ENCODE results near the gene TSR3.

The TSR3 gene

DNA sequence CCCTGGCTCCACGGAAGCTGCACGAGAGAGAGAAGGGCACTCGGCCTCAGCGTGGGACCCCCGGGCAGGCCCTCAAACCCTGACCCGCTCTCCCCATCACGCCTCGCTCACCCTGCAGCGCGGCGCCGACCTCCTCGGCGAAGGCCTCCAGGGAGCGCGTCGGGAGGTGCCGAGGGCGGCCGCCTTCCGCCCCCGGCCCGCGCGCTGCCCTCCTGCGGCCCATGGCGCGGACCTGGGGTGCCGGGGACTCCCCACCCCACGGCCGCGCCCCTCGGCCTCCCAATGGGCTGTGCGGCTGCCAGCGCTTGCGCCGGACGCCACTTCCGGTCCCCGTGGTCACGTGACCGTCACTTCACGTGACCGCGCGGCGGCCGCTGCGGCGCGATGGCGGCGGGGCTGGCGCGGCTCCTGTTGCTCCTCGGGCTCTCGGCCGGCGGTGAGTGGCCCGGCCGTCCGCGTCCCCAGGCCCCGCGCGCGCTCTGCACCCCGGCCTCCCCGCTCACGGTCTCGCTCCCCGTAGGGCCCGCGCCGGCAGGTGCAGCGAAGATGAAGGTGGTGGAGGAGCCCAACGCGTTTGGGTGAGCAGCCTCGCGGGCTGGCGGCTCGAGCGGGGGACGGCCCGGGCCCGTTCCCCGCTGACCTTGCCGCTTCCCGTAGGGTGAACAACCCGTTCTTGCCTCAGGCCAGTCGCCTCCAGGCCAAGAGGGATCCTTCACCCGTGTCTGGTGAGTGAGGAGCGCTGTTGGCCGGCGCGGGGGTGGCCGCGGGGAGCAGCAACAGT is at the start of gene TSR3, which contains the start of gene GNPTG:
TSS of gene TSR3 (minus strand) at position 297 of the 781 bp plus-strand sequence. CDS start at position 223, 74 bp downstream.
TSS of gene GNPTG (plus strand) at position 350 of the 781 bp plus-strand sequence. CDS start at position 385, 35 bp downstream.
- DNase-seq, result peak; percentile 71

DNA sequence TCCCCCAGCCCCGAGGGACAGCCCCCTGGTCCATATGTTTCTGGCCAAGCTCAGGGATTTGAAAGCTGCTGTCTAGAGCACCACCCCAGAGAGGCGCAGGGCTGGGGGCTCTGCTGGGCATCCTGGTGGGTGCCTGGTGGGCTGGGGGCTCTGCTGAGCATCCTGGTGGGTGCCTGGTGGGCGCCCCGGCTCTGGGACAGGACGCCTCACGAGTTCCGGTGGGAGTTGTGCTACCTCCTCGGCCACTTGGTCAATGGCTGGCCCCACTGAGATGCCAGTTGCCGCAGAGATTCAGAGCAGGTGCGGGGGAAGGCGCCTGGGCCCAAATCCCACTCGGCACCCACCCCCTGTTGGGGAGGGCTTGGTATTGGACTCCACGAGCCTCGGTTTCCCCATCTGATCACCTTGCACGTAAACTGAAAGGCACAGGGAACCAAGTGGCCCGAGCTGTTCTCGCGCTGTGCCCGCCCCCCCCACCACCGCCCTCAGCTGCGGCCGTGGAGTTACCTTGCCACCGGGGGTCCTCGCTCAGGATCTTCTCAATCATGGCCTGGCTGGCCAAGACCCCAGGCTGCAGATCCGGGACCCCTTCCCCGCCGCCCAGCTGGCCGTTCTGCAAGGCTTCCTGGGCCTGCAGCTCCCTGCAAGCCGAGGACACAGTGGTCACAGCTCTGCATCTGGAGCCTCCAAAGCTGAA is 49.5 kb upstream of the TSR3 start:
- DNase-seq, result no peak

DNA sequence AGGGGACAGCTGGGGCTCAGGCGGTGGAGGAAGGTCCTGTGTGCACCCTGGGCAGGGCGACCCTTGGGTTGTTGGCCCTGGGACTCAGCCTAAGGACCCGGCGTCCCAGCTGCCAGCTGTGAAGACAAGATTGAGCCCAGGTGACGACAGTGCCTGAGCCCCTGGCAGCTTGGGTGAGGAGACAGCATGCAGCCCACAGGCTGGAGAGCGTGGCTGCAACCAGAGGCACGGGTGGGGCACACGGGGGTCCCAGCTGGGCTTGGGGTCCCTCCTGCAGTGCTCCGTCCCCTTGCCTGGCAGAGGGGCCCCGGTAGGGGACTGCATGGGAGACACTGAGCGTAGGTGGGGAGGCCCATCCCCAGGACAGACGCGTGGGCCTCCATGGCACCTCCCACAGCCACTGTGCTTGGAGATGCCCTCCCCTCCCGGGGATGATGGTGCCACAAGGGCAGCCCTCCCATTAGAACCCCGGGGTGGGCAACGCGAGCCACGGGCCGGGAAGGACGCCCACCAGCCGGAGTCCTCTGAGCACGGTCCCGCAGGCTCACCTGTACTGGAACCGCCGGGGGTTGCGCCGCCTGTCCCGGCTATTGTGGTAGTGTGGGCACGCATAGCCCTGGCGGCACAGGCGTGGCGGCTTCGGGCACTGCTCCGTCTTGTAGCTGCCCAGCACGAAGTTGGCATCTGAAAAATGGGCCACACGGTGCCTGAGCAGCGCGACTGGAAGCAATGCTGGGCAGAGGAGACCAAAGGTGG is 47.3 kb upstream of the TSR3 start:
- no peak for DNase-seq

DNA sequence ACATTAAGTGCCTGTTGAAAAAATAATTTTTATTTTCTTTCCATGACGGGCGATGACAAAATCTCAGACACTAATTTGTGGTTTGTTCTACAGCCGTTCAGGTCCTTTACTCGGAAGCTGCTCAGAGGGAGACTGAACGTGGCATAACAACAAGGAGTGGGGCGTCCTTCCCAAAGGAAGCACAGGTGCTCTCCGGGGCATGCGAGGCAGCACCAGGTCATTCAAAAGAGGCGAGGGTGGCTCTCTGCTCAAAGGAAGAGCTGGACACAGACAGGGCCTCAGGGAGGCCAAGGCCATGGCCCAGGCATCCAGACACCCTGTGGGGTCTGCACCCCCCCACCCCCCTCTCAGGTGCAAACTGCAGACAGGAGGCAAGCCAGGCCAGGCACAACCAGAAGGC is 46.7 kb upstream of the TSR3 start:
- no peak for DNase-seq

DNA sequence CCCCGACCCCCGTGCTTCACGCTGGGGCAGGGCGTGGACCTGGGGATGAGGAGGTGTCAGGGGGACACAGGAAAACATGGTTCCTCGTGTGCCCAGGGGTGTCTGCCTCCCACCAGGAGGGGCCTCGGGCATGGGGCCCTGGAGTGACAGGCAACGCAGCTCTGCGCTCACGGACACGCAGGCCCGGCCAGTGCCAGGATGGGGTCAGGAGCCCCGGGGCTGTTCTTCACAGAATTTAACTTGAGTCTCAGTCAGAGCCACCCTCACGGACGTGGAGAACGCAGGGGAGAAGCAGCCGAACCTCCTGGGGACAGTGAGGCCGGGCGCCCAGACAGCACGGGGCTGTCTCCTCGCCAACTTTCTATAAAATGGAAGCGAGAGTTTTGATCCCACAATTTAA is 46.1 kb upstream of the TSR3 start:
- no peak for DNase-seq

DNA sequence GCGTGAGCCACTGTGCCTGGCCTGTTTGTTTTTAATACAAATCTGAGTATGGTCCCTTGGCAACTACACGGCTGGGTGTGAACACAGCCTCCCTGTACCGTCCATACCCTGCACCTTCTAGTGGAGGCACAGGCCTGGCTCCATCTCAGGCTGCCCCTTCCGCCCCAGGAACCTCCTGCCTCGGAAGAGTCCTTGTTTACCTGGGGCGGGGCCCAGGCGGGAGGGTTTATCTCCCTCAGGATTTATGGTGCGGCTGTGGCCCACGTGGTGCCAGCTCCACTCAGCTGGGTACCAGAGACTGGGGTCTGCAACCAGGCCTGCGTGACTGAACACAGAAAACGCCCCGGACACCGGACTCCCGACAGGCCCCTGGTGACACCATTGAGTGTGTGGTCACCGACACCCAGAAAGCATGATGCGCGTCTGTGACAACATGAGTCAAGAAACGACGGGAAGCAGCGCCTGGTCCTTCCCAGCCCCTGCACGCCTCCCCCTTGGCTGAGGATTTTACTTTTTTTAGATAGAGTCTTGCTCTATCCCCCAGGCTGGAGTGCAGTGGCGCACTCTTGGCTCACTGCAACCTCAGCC is 43.9 kb upstream of the TSR3 start:
- no peak for DNase-seq

DNA sequence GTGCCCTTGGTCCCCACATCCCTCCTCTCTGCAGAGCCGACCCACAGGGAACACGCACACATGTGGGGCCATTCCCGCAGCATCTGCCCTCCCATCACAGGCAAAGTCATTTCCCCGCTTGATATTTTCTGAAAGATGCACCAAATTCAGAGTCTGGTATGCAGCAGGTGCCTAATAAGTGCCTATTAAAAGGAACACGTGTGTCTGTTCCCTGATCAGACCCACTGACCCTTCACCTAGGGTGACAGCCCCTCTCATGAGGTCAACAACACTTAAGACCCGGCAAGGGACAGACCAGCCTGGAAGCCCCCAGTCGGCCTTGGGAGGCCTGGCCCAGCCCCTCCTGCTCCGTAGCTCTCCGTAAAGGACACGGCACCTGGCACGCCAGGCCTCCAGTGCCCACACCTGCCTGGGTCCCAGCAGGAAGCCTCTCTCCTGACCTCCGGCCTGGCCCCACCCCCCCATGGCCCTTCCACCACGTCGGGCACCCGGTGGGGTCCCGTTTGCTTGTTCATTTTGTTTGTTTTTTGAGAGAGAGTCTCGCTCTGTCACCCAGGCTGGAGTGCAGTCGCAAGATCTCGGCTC is 42.8 kb upstream of the TSR3 start:
- DNase-seq, result no peak

DNA sequence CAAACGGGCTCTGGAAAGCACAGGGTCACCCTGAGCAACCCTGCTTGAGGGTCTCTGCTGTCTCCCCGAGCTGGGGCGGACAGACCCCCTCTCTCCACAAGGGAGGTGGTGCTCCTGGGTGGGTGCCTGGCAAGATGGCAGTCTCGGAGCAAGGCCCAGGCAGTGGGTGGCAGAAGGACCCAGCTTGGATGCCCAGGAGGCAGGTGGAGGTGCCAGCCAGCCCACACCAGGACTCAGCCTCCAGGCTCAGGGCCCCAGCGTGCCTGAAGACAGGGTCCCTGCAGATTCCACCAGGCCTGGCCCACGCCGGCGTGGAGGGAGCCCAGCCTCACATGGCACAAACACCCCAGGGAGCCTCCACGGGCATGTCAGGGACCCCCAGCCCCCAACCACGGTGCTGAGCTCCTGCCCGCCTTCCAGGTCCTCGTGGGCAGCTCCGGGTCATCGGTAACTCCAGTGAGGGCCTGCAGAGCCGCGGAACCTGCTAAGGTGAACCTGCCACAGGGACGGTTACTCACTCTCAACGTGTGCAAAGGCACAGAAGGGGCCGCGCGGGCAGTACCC is 42.0 kb upstream of the TSR3 start:
- DNase-seq, result no peak

DNA sequence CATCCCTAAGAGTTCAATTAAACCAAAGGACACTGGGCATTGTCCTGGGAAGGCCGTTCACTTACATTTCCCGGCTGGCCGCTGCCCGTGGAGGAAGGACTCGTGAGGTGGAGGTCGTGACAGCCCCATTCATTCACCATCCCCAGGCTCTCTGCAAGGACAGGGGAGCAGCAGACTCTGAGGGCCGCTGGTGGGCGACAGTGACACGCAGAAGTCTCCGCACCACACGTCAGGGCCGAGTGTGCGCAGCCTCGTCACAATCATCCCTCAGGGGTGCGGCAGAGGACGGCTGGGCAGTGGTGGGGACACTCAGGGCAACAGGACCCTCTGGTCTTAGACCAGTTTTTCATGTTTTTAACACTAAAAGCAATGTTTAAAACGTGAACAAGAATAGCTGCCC is 41.1 kb upstream of the TSR3 start:
- no peak for DNase-seq

DNA sequence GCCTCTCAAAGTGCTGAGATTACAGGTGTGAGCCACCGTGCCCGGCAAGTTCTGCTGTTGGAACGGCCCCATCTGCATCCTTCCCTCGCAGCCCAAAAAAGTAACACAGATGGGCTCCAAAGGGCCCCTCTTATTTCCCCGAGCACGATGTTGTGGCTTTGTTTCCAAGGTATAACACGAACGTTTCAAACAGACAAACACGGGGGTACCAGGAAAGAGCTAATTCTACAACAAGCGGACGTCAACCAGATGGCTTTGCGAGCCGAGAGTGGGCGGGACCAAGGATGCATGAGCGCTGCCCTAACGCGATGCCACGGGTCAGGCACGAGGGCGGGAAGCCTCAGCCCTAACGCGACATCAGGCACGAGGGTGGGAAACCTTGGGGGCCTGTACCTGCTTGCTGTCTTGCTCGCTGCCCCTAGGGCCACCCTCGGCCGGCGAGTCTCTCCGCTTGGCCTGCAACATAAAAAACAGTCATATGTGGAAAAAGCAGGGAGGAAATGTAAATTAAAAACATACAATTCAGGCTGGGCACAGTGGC is 38.6 kb upstream of the TSR3 start:
- DNase-seq, result no peak

DNA sequence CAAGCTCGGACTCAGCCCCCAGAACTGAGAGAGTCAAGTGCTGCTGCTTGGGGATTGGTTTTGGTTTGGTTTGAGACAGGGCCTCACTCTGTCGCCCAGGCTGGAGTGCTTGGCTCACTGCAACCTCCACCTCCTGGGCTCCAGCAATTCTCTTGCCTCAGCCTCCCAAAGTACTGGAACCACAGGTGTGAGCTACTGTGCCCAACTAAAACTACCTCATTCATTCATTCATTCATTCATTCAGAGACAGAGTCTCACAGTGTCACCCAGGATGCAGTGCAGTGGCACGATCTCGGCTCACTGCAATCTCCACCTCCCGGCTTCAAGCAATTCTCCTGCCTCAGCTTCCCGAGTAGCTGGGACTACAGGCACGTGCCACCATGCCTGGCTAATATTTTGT is 38.1 kb upstream of the TSR3 start:
- no peak for DNase-seq

DNA sequence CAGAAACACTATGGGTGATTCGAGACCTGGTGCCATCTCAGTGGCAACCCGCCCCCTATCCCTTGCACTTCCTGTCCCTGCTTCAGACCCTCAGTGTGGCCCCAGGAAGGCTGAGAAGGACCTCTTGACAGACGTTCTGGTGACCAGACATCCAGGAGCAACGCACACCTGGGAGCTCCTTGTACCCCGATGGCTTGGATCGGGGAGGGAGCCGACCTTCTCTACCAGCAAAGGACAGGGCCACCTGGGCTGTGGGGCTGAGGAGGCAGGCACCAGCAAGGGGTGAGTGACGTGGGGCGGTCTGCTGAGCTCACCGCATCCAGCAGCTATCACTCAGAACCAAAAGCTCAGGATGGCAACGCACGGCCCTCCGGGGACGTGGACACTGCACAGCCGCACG is 35.7 kb upstream of the TSR3 start:
- DNase-seq, result no peak

DNA sequence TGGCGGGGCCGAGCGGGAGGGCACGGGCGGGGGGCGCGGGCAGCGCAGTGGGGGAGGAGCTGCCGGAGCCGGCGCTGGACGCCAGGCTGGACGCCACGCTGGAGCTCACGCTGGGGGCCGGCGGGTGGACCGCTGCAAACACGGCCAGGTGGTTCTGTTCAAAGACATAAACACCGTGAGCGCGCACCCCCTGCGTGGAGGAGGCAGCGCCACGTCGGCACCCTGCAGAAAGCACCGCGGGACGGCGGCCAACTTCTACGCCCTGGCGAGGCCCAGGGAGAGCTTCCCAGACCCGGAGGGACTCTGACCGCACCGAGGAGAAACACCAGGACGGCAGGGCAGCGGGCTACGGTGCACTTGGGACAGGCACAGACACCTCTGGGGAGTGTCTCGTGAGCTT is 33.6 kb upstream of the TSR3 start:
- no peak for DNase-seq

DNA sequence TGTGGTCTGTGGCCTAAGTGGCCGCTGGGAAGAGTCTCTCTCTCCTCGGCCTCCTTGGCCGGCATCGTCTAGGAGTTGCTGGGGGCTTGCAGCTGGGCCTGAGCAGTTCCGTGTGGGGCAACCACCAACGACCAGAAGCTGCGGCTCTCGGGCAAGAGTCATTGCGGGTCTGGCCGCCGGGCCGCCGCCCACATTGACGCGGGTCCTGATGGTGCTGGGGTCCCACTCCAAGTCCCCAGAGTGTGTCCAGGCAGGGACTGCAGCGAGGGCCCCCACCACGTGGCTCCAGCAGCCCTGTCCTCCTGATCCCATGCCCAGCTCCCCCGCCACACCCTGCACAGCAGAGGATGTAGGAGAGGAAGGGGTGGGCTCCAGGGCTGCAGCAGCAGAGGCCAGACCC is 31.9 kb upstream of the TSR3 start:
- no peak for DNase-seq

DNA sequence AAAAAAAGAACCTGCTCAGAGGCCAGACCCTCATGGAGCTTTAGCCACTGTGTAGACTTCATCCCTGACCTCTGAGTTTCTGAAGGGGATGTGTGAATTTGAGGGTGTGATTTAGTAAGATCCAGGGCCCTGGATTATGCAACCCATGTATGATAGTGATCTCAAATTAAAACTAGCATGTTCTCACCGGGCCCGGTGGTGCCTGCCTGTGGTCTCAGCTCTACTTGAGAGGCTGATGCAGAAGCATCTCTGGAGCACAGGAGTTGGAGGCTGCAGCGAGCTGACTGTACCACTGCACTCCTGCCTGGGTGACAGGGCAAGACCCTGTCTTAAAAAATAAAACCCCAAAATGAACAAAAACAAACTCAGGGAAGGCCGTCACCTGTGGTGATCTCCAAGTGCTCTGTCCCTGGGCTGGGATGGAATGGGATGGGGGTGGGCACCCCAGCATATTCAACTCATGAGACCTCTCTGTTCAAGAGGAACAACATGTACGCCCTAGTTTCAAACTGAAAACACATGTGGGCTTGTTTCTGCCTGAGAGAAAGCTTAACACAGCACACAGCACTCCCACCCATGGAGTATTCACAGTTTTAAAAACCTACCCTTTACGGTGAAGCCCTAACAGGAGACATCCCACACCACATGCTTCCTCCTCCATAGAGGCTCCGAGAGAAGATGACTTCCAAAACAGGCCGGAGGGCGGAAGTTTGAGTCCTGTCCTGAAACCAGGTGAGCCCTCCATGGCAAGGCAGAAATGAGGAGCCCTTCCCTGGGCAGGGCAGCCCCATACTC is 30.1 kb upstream of the TSR3 start:
- DNase-seq, result no peak

DNA sequence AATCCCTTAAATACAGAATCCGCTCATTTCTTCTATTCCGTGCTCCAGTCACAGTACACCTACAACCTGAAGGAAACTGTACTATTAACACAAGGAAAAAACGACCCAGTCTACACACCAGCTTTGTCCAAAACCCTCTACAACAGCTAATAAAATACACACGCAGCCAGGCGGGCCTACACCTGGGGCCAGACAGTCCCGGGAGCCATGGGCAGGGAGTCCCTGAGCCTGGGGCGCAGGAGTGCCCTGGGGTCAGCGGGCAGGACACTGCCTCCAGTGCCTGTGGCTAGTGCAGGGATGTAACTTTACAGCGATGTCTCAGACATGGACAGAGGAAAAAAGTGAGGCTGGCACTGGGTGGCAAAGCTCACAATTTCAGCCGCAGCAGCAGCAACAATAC is 28.5 kb upstream of the TSR3 start:
- no peak for DNase-seq

DNA sequence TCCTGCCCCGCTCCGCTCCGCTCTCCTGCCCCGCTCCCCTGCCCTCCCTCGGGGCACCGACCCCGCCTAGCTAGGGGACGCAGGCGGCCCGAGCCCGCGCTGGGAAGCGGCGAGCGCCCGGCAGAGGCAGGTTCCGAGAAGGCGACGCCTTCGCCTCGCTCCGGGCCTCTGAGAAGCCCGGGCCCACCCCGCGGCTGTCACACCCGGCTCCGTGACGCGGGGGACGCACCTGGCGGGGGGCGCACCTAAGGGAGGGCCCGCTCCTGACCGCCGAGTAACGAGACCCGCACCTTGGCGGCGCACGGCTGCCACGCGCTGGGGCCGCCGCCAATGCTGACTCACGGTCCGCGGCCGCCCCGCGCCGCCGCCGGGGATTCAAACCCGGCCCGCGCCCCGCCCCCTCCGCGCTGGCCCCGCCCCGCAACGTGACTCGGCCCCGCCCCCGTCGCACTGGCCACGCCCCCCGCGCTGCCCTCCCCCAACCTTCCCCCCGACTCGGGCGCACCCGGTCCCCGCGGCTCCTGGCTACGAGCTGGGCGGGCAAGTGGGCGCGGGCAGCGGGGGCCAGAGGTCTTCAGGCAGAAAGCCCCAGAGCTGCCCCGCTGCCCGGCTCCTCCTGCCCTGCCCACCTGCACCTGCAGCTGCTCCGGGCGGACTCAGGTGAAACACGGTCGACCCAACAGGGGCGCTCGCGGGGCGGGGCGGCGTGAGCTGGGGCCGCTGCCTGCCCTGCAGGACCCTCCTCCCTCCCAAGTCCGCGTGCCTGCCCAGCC is 27.8 kb upstream of the TSR3 start:
- peak; percentile 13 for DNase-seq

DNA sequence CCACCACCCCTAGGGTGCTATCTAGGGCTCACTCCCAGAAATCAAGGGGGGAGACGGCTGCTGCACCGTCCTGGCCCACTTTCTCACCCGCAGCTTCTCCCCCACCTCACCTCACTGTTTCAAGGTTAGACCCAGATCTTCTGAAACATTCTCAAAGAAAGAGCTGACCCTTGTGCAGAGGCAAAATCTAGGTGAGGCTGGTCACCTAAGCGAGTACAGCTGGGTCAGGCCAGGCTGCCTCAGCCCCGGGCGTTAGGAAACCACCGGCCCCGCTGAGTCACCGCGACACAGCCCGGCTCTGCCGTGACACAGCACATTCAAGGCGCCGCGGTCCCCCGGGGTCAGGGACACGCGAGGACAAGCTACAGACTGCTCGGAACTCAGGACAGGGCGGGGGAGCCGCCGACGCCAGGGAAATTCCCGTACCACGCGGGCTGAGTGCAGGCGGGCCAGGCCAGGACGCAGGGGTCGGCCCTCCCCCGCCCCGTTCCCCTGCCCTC is 27.2 kb upstream of the TSR3 start:
- DNase-seq, result no peak

DNA sequence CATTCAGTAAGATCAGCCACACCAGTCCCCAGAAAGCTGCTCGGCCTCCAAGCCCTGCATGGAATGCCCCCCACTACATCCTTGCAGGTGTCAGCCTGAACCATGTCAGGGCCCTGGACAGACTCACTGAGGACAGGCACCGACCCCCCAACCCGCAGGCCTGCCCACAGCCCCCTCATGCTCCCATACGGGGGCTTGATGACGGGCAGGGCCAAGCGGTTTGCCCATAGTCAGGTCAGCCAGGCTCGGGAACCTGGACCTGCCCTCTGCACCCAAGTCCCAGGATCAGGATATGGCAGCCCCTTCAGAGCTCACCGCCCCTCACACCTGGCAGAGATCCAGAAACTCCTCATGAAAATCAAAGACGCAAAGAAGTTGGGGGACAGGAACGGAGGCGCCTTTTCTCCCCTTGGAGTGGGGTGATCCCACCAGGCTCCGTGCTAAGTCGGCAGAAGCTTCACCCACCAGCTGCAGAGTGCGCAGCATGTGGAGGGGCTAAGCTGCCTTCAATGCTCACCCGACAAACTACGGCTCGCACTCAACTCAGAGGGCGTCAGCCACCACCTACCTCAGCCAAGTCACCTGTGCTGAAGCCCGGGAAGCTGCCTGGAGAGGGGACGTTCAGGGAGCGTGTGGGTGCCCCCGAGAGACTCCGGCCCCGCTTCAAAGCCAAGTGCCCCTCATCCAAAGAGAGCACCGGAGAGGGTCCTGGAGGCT is 26.6 kb upstream of the TSR3 start:
- no peak for DNase-seq
